ENCODE measurements around the gene LAPTM5.

DNA sequence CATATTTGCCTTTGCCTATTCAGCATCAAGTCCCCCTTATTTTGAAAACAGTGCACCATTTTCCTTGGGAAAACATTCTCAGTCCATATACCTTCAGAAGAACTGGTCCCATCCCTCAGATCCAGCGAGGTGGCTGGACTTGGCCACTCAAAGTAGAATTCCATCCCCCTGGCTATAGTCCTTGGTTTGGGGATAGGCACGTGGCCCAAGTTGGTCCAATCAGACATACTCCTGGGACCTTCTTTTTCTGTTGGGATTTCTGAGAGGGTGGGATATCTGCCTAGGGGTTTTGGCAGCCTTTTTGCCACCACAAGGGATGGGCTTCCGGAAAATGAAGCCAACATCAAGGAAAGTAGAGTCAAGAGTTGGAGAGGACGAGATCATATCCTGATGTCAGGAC is 23.5 kb downstream of the LAPTM5 start:
- TF ChIP-seq, protein P1, sequence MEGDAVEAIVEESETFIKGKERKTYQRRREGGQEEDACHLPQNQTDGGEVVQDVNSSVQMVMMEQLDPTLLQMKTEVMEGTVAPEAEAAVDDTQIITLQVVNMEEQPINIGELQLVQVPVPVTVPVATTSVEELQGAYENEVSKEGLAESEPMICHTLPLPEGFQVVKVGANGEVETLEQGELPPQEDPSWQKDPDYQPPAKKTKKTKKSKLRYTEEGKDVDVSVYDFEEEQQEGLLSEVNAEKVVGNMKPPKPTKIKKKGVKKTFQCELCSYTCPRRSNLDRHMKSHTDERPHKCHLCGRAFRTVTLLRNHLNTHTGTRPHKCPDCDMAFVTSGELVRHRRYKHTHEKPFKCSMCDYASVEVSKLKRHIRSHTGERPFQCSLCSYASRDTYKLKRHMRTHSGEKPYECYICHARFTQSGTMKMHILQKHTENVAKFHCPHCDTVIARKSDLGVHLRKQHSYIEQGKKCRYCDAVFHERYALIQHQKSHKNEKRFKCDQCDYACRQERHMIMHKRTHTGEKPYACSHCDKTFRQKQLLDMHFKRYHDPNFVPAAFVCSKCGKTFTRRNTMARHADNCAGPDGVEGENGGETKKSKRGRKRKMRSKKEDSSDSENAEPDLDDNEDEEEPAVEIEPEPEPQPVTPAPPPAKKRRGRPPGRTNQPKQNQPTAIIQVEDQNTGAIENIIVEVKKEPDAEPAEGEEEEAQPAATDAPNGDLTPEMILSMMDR (conservative IDR thresholded peaks at IDR 0.05 in 1 of 2, IDR thresholded peaks at IDR 0.05 in 1 of 2; ENCODE audit: extremely low read depth in 1 of 2, insufficient read depth in 1 of 2, low read depth in 1 of 2, low read length in 2 of 2), result no peak
- no peak for TF ChIP-seq EZH2 (IDR thresholded peaks at IDR 0.05; ENCODE audit: borderline replicate concordance, low read length)
